Panc1 (cell line): ENCODE data around the gene PRDM2. TPM values are rescaled to one million over a fixed set of nuclear protein-coding genes. Genes with fewer than 3 reads are reported as not detected.

ENCODE experiments used
- ATAC-seq: fragments of 200-7000 bp; cut with Tn5 transposase; 2 replicates; pipeline ENCODE4 v1.9.1; 2020; ENCODE audit warnings: mild to moderate bottlenecking, moderate library complexity
- BruUV-seq: library from RNA; stranded (reverse); fragments of 400-500 nt; replicated peaks from 2 replicates; lab custom pipeline; 2021; lab: Mats Ljungman, UMichigan
- CTCF ChIA-PET: fragments of 300-600 bp; sonication (Branson Sonifier 250); formaldehyde crosslinking; loops from one replicate; lab custom pipeline; 2022; ENCODE audit warnings: antibody characterized with exemption; lab: Charles Lee
- POLR2A ChIA-PET: fragments of 300-600 bp; sonication (Branson Sonifier 250); formaldehyde crosslinking; loops from one replicate; lab custom pipeline; 2022; ENCODE audit warnings: antibody characterized with exemption; lab: Charles Lee
- DNase-seq: peaks from one replicate; pipeline ENCODE4 v3.0.0-alpha.2; 2010; ENCODE audit warnings: low read depth, low spot score
- H3K27ac ChIP-seq: 2 replicates; pipeline ENCODE4 v1.5.1; 2011; ENCODE audit warnings: mild to moderate bottlenecking, low read length, inconsistent platforms
- H3K27me3 ChIP-seq: fragments of 200-500 bp; sonication (Bioruptor generic); 2 replicates; pipeline ENCODE4 v1.6.0; 2014; ENCODE audit warnings: low read length, inconsistent platforms; ENCODE audit not compliant: control insufficient read depth, insufficient read depth
- H3K36me3 ChIP-seq: fragments of 200-500 bp; sonication (Bioruptor generic); 2 replicates; pipeline ENCODE4 v1.5.1; 2014; ENCODE audit warnings: inconsistent platforms, mild to moderate bottlenecking, low read length, moderate library complexity; ENCODE audit not compliant: control insufficient read depth, insufficient read depth
- H3K4me1 ChIP-seq: 2 replicates; pipeline ENCODE4 v1.5.1; 2011; ENCODE audit warnings: inconsistent platforms, mild to moderate bottlenecking, low read length, moderate library complexity; ENCODE audit not compliant: control insufficient read depth, insufficient read depth
- H3K4me3 ChIP-seq, 2 experiments: 2 replicates each; pipeline ENCODE4 v1.5.1; 2011 to 2012; ENCODE audit warnings: low read depth in 2 of 2, low read length in 2 of 2, mild to moderate bottlenecking in 2 of 2, inconsistent platforms in 1 of 2, moderate library complexity in 1 of 2
- H3K9me3 ChIP-seq: fragments of 200-500 bp; sonication (Bioruptor generic); 2 replicates; pipeline ENCODE4 v1.5.1; 2014; ENCODE audit warnings: low read depth, mild to moderate bottlenecking, inconsistent platforms, low read length, moderate library complexity; ENCODE audit not compliant: control insufficient read depth, insufficient read depth
- POLR2AphosphoS5 ChIP-seq: IDR thresholded peaks from 2 replicates; pipeline ENCODE4 v1.6.1; 2012; ENCODE audit warnings: mild to moderate bottlenecking, low read depth, low read length, moderate library complexity
- SIN3A ChIP-seq: IDR thresholded peaks from 2 replicates; pipeline ENCODE4 v1.6.1; 2012; ENCODE audit warnings: low read depth, mild to moderate bottlenecking, low read length, moderate library complexity, borderline replicate concordance; ENCODE audit not compliant: insufficient read depth
- TCF7L2 ChIP-seq: IDR thresholded peaks from 2 replicates; pipeline ENCODE4 v1.6.1; 2011; ENCODE audit warnings: mild to moderate bottlenecking, low read depth, low read length, inconsistent platforms
- in situ Hi-C: cut with HindIII; loops from 2 replicates; pipeline ENCODE4 v1.10.0; 2016; ENCODE audit warnings: low sequenced_read_pairs, low pct_unique_long_range_greater_than_20kb
- intact Hi-C: fragments of 100-400 bp; cut with micrococcal nuclease; formaldehyde crosslinking; loops from one replicate; pipeline ENCODE4 v1.10.0; 2022; ENCODE audit not compliant: unreplicated experiment
- total RNA-seq: library from RNA; stranded (reverse); gene quantifications from one replicate; pipeline ENCODE4 v1.2.1, GENCODE V29; 2021; ENCODE audit not compliant: unreplicated experiment
- TF ChIP-seq, protein P1 (sequence below), 2 experiments: IDR thresholded peaks; 2 replicates each; pipeline ENCODE4 v1.6.1; 2011 to 2012; ENCODE audit warnings: low read depth in 2 of 2, control low read depth in 1 of 2, low read length in 1 of 2, mild to moderate bottlenecking in 1 of 2, moderate library complexity in 1 of 2; ENCODE audit not compliant: insufficient read depth in 1 of 2
- TF ChIP-seq, protein P2 (sequence below): fragments of 450-650 bp; IDR thresholded peaks from 2 replicates; pipeline ENCODE4 v1.5.1; 2017; ENCODE audit warnings: mild to moderate bottlenecking

The PRDM2 gene
- total RNA-seq, 1 experiment from 2014 or later: 40.3 TPM

DNA sequence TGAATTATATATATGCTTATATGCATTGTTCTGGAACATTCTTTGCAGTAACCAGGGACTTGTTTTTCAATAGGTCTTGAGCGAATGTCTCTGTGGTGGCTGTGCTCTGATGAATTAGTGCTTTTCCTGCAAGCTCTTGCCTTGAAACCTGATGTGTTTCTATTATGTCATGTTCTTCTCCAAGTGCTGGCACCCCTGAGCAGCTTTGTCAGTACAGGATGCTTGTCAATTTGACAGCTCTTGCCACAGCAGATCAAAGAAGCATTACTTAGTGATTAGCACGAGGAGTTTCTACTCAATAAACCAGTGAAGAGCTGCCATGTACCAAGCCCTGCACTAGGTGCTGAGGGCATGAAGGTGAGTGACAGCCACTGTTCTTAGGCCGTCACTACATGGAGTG, 171.9 kb downstream of the PRDM2 start:
- no peak for ATAC-seq
- H3K27me3 ChIP-seq: no peaks in the 10 kb centered on the region
- H3K36me3 ChIP-seq: no peaks in the 10 kb centered on the region
- intact Hi-C loops (no loop called here), in situ Hi-C loops (no loop called here)
- ChIA-PET POLR2A (no interaction called here), CTCF (no interaction called here)
- no peaks in the 10 kb centered on the region for H3K4me1 ChIP-seq
- H3K9me3 ChIP-seq: no peaks in the 10 kb centered on the region
- no TSS peak for BruUV-seq
- H3K4me3 ChIP-seq: no peak overlapping the region
- TF ChIP-seq, protein P1, sequence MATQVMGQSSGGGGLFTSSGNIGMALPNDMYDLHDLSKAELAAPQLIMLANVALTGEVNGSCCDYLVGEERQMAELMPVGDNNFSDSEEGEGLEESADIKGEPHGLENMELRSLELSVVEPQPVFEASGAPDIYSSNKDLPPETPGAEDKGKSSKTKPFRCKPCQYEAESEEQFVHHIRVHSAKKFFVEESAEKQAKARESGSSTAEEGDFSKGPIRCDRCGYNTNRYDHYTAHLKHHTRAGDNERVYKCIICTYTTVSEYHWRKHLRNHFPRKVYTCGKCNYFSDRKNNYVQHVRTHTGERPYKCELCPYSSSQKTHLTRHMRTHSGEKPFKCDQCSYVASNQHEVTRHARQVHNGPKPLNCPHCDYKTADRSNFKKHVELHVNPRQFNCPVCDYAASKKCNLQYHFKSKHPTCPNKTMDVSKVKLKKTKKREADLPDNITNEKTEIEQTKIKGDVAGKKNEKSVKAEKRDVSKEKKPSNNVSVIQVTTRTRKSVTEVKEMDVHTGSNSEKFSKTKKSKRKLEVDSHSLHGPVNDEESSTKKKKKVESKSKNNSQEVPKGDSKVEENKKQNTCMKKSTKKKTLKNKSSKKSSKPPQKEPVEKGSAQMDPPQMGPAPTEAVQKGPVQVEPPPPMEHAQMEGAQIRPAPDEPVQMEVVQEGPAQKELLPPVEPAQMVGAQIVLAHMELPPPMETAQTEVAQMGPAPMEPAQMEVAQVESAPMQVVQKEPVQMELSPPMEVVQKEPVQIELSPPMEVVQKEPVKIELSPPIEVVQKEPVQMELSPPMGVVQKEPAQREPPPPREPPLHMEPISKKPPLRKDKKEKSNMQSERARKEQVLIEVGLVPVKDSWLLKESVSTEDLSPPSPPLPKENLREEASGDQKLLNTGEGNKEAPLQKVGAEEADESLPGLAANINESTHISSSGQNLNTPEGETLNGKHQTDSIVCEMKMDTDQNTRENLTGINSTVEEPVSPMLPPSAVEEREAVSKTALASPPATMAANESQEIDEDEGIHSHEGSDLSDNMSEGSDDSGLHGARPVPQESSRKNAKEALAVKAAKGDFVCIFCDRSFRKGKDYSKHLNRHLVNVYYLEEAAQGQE (IDR thresholded peaks at IDR 0.05; ENCODE audit: insufficient read depth in 1 of 2, low read depth in 2 of 2, low read length in 1 of 2): no peak
- TF ChIP-seq TCF7L2 (no peak), SIN3A (no peak)
- no peak overlapping the region for H3K27ac ChIP-seq
- no peak for DNase-seq

DNA sequence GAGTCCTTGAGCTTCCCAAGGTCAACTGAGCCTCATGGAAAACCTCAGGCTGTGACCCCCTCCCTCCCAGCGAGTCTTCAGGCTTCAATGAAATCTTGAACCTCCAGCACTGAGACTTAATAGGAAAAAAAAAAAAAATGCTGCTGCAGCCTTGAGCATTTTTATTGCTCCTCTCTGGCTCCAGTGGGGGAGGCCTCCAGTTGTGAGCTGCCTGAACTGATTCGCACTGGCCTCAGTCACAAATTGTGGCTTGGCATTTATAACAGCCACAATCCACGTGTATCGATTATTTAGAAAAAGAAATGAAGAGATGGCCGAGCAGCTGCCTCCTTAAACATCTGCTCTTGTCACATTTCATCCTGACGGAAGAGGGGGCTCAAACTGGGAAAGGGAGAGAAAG, 173.0 kb downstream of the PRDM2 start:
- Histone ChIP-seq H3K27me3 (no peaks in the 10 kb centered on the region), H3K27ac (no peak overlapping the region), H3K9me3 (no peaks in the 10 kb centered on the region), H3K36me3 (no peaks in the 10 kb centered on the region), H3K4me3 (no peak overlapping the region), H3K4me1 (no peaks in the 10 kb centered on the region)
- intact Hi-C loops: no loop called here
- ChIA-PET POLR2A (no interaction called here), CTCF (no interaction called here)
- in situ Hi-C loops: no loop called here
- ATAC-seq (no peak), DNase-seq (no peak)
- TF ChIP-seq, protein P1 (IDR thresholded peaks at IDR 0.05; ENCODE audit: insufficient read depth in 1 of 2, low read depth in 2 of 2, low read length in 1 of 2): no peak
- TF ChIP-seq TCF7L2: no peak
- TF ChIP-seq, protein P2, sequence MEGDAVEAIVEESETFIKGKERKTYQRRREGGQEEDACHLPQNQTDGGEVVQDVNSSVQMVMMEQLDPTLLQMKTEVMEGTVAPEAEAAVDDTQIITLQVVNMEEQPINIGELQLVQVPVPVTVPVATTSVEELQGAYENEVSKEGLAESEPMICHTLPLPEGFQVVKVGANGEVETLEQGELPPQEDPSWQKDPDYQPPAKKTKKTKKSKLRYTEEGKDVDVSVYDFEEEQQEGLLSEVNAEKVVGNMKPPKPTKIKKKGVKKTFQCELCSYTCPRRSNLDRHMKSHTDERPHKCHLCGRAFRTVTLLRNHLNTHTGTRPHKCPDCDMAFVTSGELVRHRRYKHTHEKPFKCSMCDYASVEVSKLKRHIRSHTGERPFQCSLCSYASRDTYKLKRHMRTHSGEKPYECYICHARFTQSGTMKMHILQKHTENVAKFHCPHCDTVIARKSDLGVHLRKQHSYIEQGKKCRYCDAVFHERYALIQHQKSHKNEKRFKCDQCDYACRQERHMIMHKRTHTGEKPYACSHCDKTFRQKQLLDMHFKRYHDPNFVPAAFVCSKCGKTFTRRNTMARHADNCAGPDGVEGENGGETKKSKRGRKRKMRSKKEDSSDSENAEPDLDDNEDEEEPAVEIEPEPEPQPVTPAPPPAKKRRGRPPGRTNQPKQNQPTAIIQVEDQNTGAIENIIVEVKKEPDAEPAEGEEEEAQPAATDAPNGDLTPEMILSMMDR: no peak
- TF ChIP-seq POLR2AphosphoS5: no peak
- TF ChIP-seq SIN3A: no peak
- no TSS peak for BruUV-seq

Other genes with a start within 250 kb of the PRDM2 start
- gene LRRC38, start 186.2 kb upstream of the PRDM2 start, total RNA-seq: not detected
- gene PDPN, start 116.4 kb upstream of the PRDM2 start, total RNA-seq: 0.28 TPM